NCI-H2081 (cell line): ENCODE data around the gene SBK3.
"Not testable (repeated sequence)": the region's sequence is repeated elsewhere in the genome, so short reads cannot be mapped to it uniquely, and the experiment has no call there.

Experiments
- DNase-seq, 2 experiments: peaks; one replicate each; lab custom pipeline; 2025; lab: John Stamatoyannopoulos, UW

The SBK3 gene

GRCh38 chr19:55516878-55517620 is 28.3 kb downstream of the SBK3 start:
- DNase-seq = peak; percentile 85 to 91

- no peak for DNase-seq
These were observed 37.2 kb downstream of the SBK3 start for GRCh38 chr19:55508120-55508519.

- DNase-seq = no peak
These were observed 40.4 kb downstream of the SBK3 start for GRCh38 chr19:55504981-55505380.

GRCh38 chr19:55504252-55504603 is 41.1 kb downstream of the SBK3 start:
- DNase-seq = no peak

- peak; percentile 91 to 93 for DNase-seq
These were observed 41.7 kb downstream of the SBK3 start for GRCh38 chr19:55503502-55504251.

GRCh38 chr19:55503157-55503501 is 42.2 kb downstream of the SBK3 start:
- no peak for DNase-seq

- DNase-seq = no peak
These were observed 43.0 kb downstream of the SBK3 start for GRCh38 chr19:55502197-55502952.

- DNase-seq = no peak
These were observed 44.9 kb downstream of the SBK3 start for GRCh38 chr19:55500368-55500952.

- peak; percentile 74 to 91 for DNase-seq
These were observed 47.0 kb downstream of the SBK3 start for GRCh38 chr19:55498246-55498840.

- DNase-seq = no peak
These were observed 47.6 kb downstream of the SBK3 start for GRCh38 chr19:55497763-55498162.

GRCh38 chr19:55496820-55497219 is 48.5 kb downstream of the SBK3 start:
- DNase-seq = not testable (repeated sequence)

GRCh38 chr19:55495646-55496349 is 49.5 kb downstream of the SBK3 start:
- DNase-seq = no peak

GRCh38 chr19:55494172-55494761 is 51.1 kb downstream of the SBK3 start:
- DNase-seq = no peak

- no peak for DNase-seq
These were observed 51.6 kb downstream of the SBK3 start for GRCh38 chr19:55493645-55494171.

- DNase-seq = no peak
These were observed 52.2 kb downstream of the SBK3 start for GRCh38 chr19:55493052-55493644.

GRCh38 chr19:55492362-55492944 is 52.9 kb downstream of the SBK3 start:
- peak; percentile 25 to 71 for DNase-seq

- no peak for DNase-seq
These were observed 53.6 kb downstream of the SBK3 start for GRCh38 chr19:55491546-55492360.
